Psoas muscle (tissue), 8 donors: Measurements from ENCODE around the gene ETFBKMT. TPM values are rescaled to one million over a fixed set of nuclear protein-coding genes. Genes with fewer than 3 reads are reported as not detected.
A peak's percentile ranks its signal among the peaks of the same experiment; 100 is the strongest.
"Not testable (repeated sequence)": the region's sequence is repeated elsewhere in the genome, so short reads cannot be mapped to it uniquely, and the experiment has no call there.

Experiments
- ATAC-seq, 4 donors: fragments of 200-7000 bp; cut with Tn5 transposase; one replicate each; pipeline ENCODE4 v1.9.1; 2020; ENCODE audit warnings: moderate library complexity in 3 of 4, mild to moderate bottlenecking in 2 of 4
- DNase-seq, 2 donors: peaks; one replicate each; pipeline ENCODE4 v3.0.0-alpha.2; 2020
- H3K27ac ChIP-seq: fragments of 200-600 bp; one replicate; pipeline ENCODE4 v1.8.0; 2022
- H3K27me3 ChIP-seq, 3 donors: fragments of 200-600 bp in 1 of 3; one replicate each; pipeline versions ENCODE4 v1.6.1 to v1.8.0; 2013 to 2022; ENCODE audit warnings: low read length in 2 of 3, mild to moderate bottlenecking in 2 of 3, moderate library complexity in 1 of 3; ENCODE audit not compliant: insufficient read depth in 3 of 3
- H3K36me3 ChIP-seq, 2 donors: fragments of 200-600 bp in 1 of 2; one replicate each; pipeline versions ENCODE4 v1.6.1 to v1.8.0; 2013 to 2022; ENCODE audit warnings: low read depth in 1 of 2, mild to moderate bottlenecking in 1 of 2, moderate library complexity in 1 of 2; ENCODE audit not compliant: insufficient read depth in 1 of 2
- H3K4me1 ChIP-seq: fragments of 200-600 bp; one replicate; pipeline ENCODE4 v1.8.0; 2022
- H3K4me3 ChIP-seq: fragments of 200-600 bp; one replicate; pipeline ENCODE4 v1.8.0; 2022; ENCODE audit warnings: mild to moderate bottlenecking
- H3K9me3 ChIP-seq: fragments of 200-600 bp; one replicate; pipeline ENCODE4 v1.8.0; 2022
- CTCF ChIP-seq: fragments of 200-600 bp; IDR thresholded peaks from one replicate; pipeline ENCODE4 v1.8.0; 2022; ENCODE audit warnings: antibody characterized with exemption
- WGBS, 3 donors: extraction: QIAGEN DNeasy Blood & Tissue Kit; methylation state at CpG; one replicate each; pipeline versions ENCODE4 v1.1.6 to v1.1.7; 2013; 5-methylcytosine and 5-hydroxymethylcytosine counted together
- intact Hi-C, 2 donors: fragments of 100-400 bp; cut with DNase I; formaldehyde crosslinking; loops; one replicate each; pipeline versions ENCODE4 v1.11.0 to v1.14.2; 2022
- polyA plus RNA-seq, 3 donors: library from polyadenylated mRNA; stranded (reverse); fragments of 200-250 nt; gene quantifications; one replicate each; pipeline ENCODE4 v1.2.3, GENCODE V29; 2013
- total RNA-seq, 4 donors: library from RNA; stranded (reverse); fragmentation: NEBNext Ultra II Directional in 2 of 4; extraction: Animal tissue kit (Norgen Biotek cat#: 25700) in 2 of 4; gene quantifications; one replicate each; pipeline versions ENCODE4 v1.2.1 to v1.2.4, GENCODE V29; 2021 to 2023
- donor health status: healthy with polysubstance abuse.
- donor health status: DM: no; HTN: no; CAD: no; lungs with moderate emphysema.
- donor health status: Bipolar disorder and iron deficiency.
- donor health status: healthy.
- donor health status: DM: yes; HTN: yes; CAD: no.
- donor health status: DM: no; HTN: no; CAD: no.
- donor health status: DM: no; HTN: no; CAD: no.
- donor health status: DM: yes; HTN: yes; CAD: no.

ETFBKMT gene
- total and polyA plus RNA-seq, 7 donors, result 2.4 to 10.8 (median 5.2) TPM

- Histone ChIP-seq H3K4me3 (no peak overlapping the region), H3K9me3 (peaks cover 6% of the 10 kb centered on the region), H3K27ac (no peak overlapping the region), H3K4me1 (no peaks in the 10 kb centered on the region), H3K36me3 (peaks cover 0 to 42% of the 10 kb centered on the region in 2 donors), H3K27me3 (no peaks in the 10 kb centered on the region)
- DNase-seq, result no peak
- no peak for TF ChIP-seq CTCF
- ATAC-seq, result no peak
- intact Hi-C loops, result no loop called here
Observed at GRCh38 chr12:31669020-31669419, 9.5 kb downstream of the ETFBKMT start.

GRCh38 chr12:31669582-31669981, 10.1 kb downstream of the ETFBKMT start:
- H3K9me3 ChIP-seq, H3K27ac ChIP-seq, H3K4me3 ChIP-seq, H3K4me1 ChIP-seq, DNase-seq, H3K27me3 ChIP-seq, ATAC-seq, intact Hi-C loops: not testable (repeated sequence)
- 91 to 94% (median 93%) methylated on average over 2 of the region's 2 CpGs for WGBS, 3 donors
- peaks cover 0 to 43% of the 10 kb centered on the region in 2 donors for H3K36me3 ChIP-seq

- 93 to 96% (median 94%) methylated on average over 4 of the region's 4 CpGs for WGBS, 3 donors
- TF ChIP-seq CTCF, result no peak
- DNase-seq (no peak), ATAC-seq (no peak)
- intact Hi-C loops, result no loop called here
- Histone ChIP-seq H3K4me3 (no peak overlapping the region), H3K4me1 (no peaks in the 10 kb centered on the region), H3K36me3 (peaks cover 0 to 36% of the 10 kb centered on the region in 2 donors), H3K27ac (no peak overlapping the region), H3K9me3 (peaks cover 6% of the 10 kb centered on the region), H3K27me3 (no peaks in the 10 kb centered on the region)
Observed at GRCh38 chr12:31672521-31672920, 13.0 kb downstream of the ETFBKMT start.

GRCh38 chr12:31682136-31682962, 22.9 kb downstream of the ETFBKMT start:
- WGBS, 3 donors, result 69 to 71% (median 69%) methylated on average over 10 of the region's 10 CpGs
- H3K4me3 ChIP-seq, result no peak overlapping the region
- TF ChIP-seq CTCF, result peak; percentile 50
- ATAC-seq (peak in 3 of 4 donors; percentile 38 to 59 (median 53)), DNase-seq (no peak)
- H3K9me3 ChIP-seq, result peaks cover 16% of the 10 kb centered on the region
- H3K4me1 ChIP-seq, result no peaks in the 10 kb centered on the region
- H3K36me3 ChIP-seq, result peaks cover 0 to 21% of the 10 kb centered on the region in 2 donors
- no peaks in the 10 kb centered on the region for H3K27me3 ChIP-seq
- H3K27ac ChIP-seq, result no peak overlapping the region
- intact Hi-C loops, result loop anchor here in 1 of 2 donors (10.0 kb wide), 1 partner anchor 632 kb away; no protein-coding TSS in a partner anchor

- no peak overlapping the region for H3K4me3 ChIP-seq
- H3K36me3 ChIP-seq, result peaks cover 0 to 44% of the 10 kb centered on the region in 2 donors
- intact Hi-C loops, result loop anchor here in 1 of 2 donors (10.0 kb wide), 1 partner anchor 629 kb away; no protein-coding TSS in a partner anchor
- no peak overlapping the region for H3K27ac ChIP-seq
- DNase-seq, result no peak
- no peaks in the 10 kb centered on the region for H3K27me3 ChIP-seq
- H3K4me1 ChIP-seq, result no peaks in the 10 kb centered on the region
- no peak for ATAC-seq
- 72 to 99% (median 98%) methylated on average over 3 of the region's 3 CpGs for WGBS, 3 donors
- H3K9me3 ChIP-seq, result peaks cover 16% of the 10 kb centered on the region
- no peak for TF ChIP-seq CTCF
Observed at GRCh38 chr12:31685801-31686200, 26.3 kb downstream of the ETFBKMT start.
